IgD-negative memory B cell (primary cell): ENCODE data around the gene WDR18. TPM values are rescaled to one million over a fixed set of nuclear protein-coding genes. Genes with fewer than 3 reads are reported as not detected.

Source experiments
- H3K27ac Mint-ChIP-seq, 3 donors: one replicate each; pipeline ENCODE4 v1.8.0; 2020 to 2022; ENCODE audit warnings: mild to moderate bottlenecking in 3 of 3, mixed read lengths in 3 of 3, moderate library complexity in 1 of 3
- H3K27me3 Mint-ChIP-seq: one replicate; pipeline ENCODE4 v1.8.0; 2021; ENCODE audit warnings: mixed read lengths
- H3K36me3 Mint-ChIP-seq: one replicate; pipeline ENCODE4 v1.8.0; 2020; ENCODE audit warnings: mild to moderate bottlenecking, mixed read lengths
- H3K4me1 Mint-ChIP-seq, 3 donors: one replicate each; pipeline ENCODE4 v1.8.0; 2020 to 2022; ENCODE audit warnings: mixed read lengths in 3 of 3, mild to moderate bottlenecking in 1 of 3
- H3K4me3 Mint-ChIP-seq, 4 donors: one replicate each; pipeline ENCODE4 v1.8.0; 2020 to 2022; ENCODE audit warnings: mild to moderate bottlenecking in 4 of 4, mixed read lengths in 4 of 4, moderate library complexity in 3 of 4
- H3K9me3 Mint-ChIP-seq, 3 donors: one replicate each; pipeline ENCODE4 v1.8.0; 2020 to 2021; ENCODE audit warnings: mixed read lengths in 3 of 3, mild to moderate bottlenecking in 1 of 3
- polyA plus RNA-seq: library from polyadenylated mRNA; unstranded; fragments of 300-500 nt; fragmentation: Illumina TruSeq; gene quantifications from one replicate; pipeline ENCODE4 v1.2.3, GENCODE V29; 2021

Gene WDR18
- polyA plus RNA-seq, 1 donor from 2014 or later, result 53.4 TPM

- Mint-ChIP-seq H3K27ac (no peak overlapping the region), H3K4me1 (peaks cover 0 to 11% (median 7%) of the 10 kb centered on the region in 3 donors), H3K4me3 (peak overlapping the region; percentile 8 to 81 (median 44)), H3K9me3 (no peaks in the 10 kb centered on the region), H3K36me3 (no peaks in the 10 kb centered on the region), H3K27me3 (peaks cover 35% of the 10 kb centered on the region)
Observed at GRCh38 chr19:1000591-1001537, 16.7 kb downstream of the WDR18 start.

- Mint-ChIP-seq H3K36me3 (no peaks in the 10 kb centered on the region), H3K27ac (peak overlapping the region in 1 of 3 donors; percentile 45), H3K27me3 (peaks cover 32% of the 10 kb centered on the region), H3K9me3 (no peaks in the 10 kb centered on the region), H3K4me1 (peaks cover 0 to 6% (median 3%) of the 10 kb centered on the region in 3 donors), H3K4me3 (peak overlapping the region in 2 of 4 donors; percentile 35 to 81)
Observed at GRCh38 chr19:1001538-1002166, 17.5 kb downstream of the WDR18 start.

GRCh38 chr19:1002600-1002999, 18.5 kb downstream of the WDR18 start:
- H3K4me3 Mint-ChIP-seq, result no peak overlapping the region
- H3K27ac Mint-ChIP-seq, result peak overlapping the region in 1 of 3 donors; percentile 45
- H3K27me3 Mint-ChIP-seq, result peaks cover 22% of the 10 kb centered on the region
- no peaks in the 10 kb centered on the region for H3K36me3 Mint-ChIP-seq
- H3K9me3 Mint-ChIP-seq, result no peaks in the 10 kb centered on the region
- peaks cover 0 to 5% (median 0%) of the 10 kb centered on the region in 3 donors for H3K4me1 Mint-ChIP-seq

DNA sequence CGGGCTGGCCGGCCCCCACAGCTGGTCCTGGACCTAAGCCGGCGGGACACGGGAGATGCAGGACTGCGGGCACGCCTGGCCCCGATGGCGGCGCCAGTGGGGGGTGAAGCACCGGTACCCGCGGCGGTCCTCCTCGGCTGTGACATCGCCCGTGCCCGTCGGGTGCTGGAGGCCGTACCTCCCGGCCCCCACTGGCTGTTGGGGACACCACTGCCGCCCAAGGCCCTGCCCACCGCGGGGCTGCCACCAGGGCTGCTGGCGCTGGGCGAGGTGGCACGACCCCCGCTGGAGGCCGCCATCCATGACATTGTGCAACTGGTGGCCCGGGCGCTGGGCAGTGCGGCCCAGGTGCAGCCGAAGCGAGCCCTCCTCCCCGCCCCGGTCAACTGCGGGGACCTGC, 19.1 kb downstream of the WDR18 start:
- H3K4me1 Mint-ChIP-seq, result peaks cover 0 to 5% (median 0%) of the 10 kb centered on the region in 3 donors
- no peaks in the 10 kb centered on the region for H3K36me3 Mint-ChIP-seq
- no peaks in the 10 kb centered on the region for H3K9me3 Mint-ChIP-seq
- H3K4me3 Mint-ChIP-seq, result no peak overlapping the region
- peaks cover 15% of the 10 kb centered on the region for H3K27me3 Mint-ChIP-seq
- no peak overlapping the region for H3K27ac Mint-ChIP-seq

GRCh38 chr19:1004204-1004802, 20.2 kb downstream of the WDR18 start:
- H3K9me3 Mint-ChIP-seq, result no peaks in the 10 kb centered on the region
- H3K36me3 Mint-ChIP-seq, result no peaks in the 10 kb centered on the region
- H3K4me3 Mint-ChIP-seq, result no peak overlapping the region
- H3K4me1 Mint-ChIP-seq, result peaks cover 0 to 5% (median 0%) of the 10 kb centered on the region in 3 donors
- H3K27ac Mint-ChIP-seq, result peak overlapping the region in 1 of 3 donors; percentile 53
- peaks cover 7% of the 10 kb centered on the region for H3K27me3 Mint-ChIP-seq

DNA sequence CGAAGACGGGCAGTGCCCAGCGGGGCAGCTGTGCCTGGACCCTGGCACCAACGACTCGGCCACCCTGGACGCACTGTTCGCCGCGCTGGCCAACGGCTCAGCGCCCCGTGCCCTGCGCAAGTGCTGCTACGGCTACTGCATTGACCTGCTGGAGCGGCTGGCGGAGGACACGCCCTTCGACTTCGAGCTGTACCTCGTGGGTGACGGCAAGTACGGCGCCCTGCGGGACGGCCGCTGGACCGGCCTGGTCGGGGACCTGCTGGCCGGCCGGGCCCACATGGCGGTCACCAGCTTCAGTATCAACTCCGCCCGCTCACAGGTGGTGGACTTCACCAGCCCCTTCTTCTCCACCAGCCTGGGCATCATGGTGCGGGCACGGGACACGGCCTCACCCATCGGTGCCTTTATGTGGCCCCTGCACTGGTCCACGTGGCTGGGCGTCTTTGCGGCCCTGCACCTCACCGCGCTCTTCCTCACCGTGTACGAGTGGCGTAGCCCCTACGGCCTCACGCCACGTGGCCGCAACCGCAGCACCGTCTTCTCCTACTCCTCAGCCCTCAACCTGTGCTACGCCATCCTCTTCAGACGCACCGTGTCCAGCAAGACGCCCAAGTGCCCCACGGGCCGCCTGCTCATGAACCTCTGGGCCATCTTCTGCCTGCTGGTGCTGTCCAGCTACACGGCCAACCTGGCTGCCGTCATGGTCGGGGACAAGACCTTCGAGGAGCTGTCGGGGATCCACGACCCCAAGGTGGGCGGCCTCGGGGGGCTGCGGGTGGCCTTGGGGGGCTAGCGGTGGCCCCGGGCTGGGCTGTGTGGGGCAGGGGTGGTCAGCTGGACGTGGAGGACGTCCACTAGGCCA, 20.9 kb downstream of the WDR18 start:
- Mint-ChIP-seq H3K4me3 (no peak overlapping the region), H3K9me3 (no peaks in the 10 kb centered on the region), H3K27me3 (peaks cover 6% of the 10 kb centered on the region), H3K27ac (peak overlapping the region in 1 of 3 donors; percentile 16), H3K36me3 (no peaks in the 10 kb centered on the region), H3K4me1 (peaks cover 0 to 5% (median 0%) of the 10 kb centered on the region in 3 donors)

DNA sequence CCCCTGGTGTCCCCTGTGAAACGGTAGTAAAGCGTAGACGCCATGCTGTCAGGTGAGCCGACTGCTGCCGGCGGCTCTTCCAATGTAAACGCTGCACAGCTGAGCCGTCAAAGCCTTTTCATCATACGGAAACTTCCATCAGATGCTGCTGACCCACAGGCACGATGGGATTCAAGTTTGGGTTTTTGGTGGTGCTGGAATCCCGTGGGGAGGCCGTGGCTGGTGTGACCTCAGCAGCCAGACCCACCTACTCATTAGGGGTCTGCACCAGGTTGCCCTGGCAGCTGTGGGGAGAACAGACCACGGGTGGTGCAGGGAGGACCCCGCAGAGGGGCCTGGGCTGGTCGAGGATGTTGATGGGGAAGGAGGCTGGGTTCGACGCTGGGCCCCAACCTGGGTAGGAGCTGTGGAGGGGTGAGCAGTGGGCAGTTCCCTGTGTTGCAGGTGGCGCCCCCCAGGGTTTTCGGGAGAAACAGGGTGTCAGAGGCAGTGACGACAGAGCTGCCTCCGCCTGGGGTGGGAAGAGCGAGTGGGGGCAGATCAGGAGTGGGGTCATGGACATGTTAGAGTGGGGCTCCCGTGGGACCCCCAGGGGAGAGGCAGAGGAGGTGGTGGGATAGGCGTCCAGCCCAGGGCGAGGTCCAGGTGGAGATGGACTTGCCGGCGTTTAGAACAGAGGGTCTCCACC, 22.7 kb downstream of the WDR18 start:
- Mint-ChIP-seq H3K4me1 (peaks cover 0 to 3% (median 0%) of the 10 kb centered on the region in 3 donors), H3K36me3 (no peaks in the 10 kb centered on the region), H3K27ac (peak overlapping the region in 1 of 3 donors; percentile 60), H3K27me3 (peaks cover 1% of the 10 kb centered on the region), H3K9me3 (no peaks in the 10 kb centered on the region), H3K4me3 (no peak overlapping the region)

DNA sequence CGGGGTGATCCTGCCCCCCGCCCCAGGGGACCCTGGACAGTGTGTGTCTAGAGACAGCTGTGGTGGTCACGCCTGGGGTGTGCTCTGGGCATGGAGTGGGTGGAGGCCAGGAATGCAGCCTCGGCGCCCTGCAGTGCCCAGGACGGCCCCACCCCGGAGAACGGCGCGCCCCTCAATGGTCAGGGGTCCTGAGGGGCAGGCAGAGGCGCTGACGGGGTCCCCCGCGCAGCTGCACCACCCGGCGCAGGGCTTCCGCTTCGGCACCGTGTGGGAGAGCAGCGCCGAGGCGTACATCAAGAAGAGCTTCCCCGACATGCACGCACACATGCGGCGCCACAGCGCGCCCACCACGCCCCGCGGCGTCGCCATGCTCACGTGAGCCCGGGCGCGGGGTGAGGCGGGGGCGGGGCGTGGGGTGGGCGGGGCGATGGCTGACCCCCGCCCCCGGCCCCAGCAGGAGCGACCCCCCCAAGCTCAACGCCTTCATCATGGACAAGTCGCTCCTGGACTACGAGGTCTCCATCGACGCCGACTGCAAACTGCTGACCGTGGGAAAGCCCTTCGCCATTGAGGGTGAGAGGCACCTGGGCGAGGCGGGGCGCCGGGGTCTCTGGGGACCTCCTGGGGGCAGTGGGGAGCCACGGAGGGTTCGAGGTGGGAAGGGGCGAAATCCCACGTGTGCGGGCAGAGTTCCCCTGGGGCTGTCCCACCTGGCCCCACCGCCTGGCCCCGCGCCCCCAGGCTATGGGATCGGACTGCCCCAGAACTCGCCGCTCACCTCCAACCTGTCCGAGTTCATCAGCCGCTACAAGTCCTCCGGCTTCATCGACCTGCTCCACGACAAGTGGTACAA, 23.5 kb downstream of the WDR18 start:
- Mint-ChIP-seq H3K27me3 (no peaks in the 10 kb centered on the region), H3K9me3 (no peaks in the 10 kb centered on the region), H3K27ac (peak overlapping the region in 2 of 3 donors; percentile 39 to 74), H3K4me3 (no peak overlapping the region), H3K36me3 (no peaks in the 10 kb centered on the region), H3K4me1 (peaks cover 0 to 2% (median 0%) of the 10 kb centered on the region in 3 donors)

- peak overlapping the region in 2 of 3 donors; percentile 39 to 74 for H3K27ac Mint-ChIP-seq
- H3K27me3 Mint-ChIP-seq, result no peaks in the 10 kb centered on the region
- H3K4me1 Mint-ChIP-seq, result peaks cover 0 to 2% (median 0%) of the 10 kb centered on the region in 3 donors
- no peaks in the 10 kb centered on the region for H3K9me3 Mint-ChIP-seq
- no peaks in the 10 kb centered on the region for H3K36me3 Mint-ChIP-seq
- peak overlapping the region in 1 of 4 donors; percentile 8 for H3K4me3 Mint-ChIP-seq
Observed at GRCh38 chr19:1008268-1009040, 24.3 kb downstream of the WDR18 start.

- no peak overlapping the region for H3K27ac Mint-ChIP-seq
- no peaks in the 10 kb centered on the region for H3K27me3 Mint-ChIP-seq
- no peaks in the 10 kb centered on the region for H3K36me3 Mint-ChIP-seq
- H3K4me1 Mint-ChIP-seq, result peaks cover 0 to 2% (median 0%) of the 10 kb centered on the region in 3 donors
- H3K9me3 Mint-ChIP-seq, result no peaks in the 10 kb centered on the region
- no peak overlapping the region for H3K4me3 Mint-ChIP-seq
Observed at GRCh38 chr19:1009041-1009980, 25.2 kb downstream of the WDR18 start.

GRCh38 chr19:1009981-1010538, 25.9 kb downstream of the WDR18 start:
- H3K9me3 Mint-ChIP-seq, result no peaks in the 10 kb centered on the region
- no peaks in the 10 kb centered on the region for H3K27me3 Mint-ChIP-seq
- H3K4me3 Mint-ChIP-seq, result no peak overlapping the region
- no peaks in the 10 kb centered on the region for H3K36me3 Mint-ChIP-seq
- no peak overlapping the region for H3K27ac Mint-ChIP-seq
- peaks cover 0 to 2% (median 0%) of the 10 kb centered on the region in 3 donors for H3K4me1 Mint-ChIP-seq
